GM21528 (cell line): ENCODE results near the gene STRIP1.
"Not testable (repeated sequence)": the region's sequence is repeated elsewhere in the genome, so short reads cannot be mapped to it uniquely, and the experiment has no call there.

Experiments used
- ATAC-seq: cut with Tn5 transposase; IDR thresholded peaks from one replicate; pipeline ENCODE4 v1.9.1; 2021; ENCODE audit warnings: mild to moderate bottlenecking, moderate library complexity; ENCODE audit not compliant: unreplicated experiment, low FRiP score

Gene STRIP1

DNA sequence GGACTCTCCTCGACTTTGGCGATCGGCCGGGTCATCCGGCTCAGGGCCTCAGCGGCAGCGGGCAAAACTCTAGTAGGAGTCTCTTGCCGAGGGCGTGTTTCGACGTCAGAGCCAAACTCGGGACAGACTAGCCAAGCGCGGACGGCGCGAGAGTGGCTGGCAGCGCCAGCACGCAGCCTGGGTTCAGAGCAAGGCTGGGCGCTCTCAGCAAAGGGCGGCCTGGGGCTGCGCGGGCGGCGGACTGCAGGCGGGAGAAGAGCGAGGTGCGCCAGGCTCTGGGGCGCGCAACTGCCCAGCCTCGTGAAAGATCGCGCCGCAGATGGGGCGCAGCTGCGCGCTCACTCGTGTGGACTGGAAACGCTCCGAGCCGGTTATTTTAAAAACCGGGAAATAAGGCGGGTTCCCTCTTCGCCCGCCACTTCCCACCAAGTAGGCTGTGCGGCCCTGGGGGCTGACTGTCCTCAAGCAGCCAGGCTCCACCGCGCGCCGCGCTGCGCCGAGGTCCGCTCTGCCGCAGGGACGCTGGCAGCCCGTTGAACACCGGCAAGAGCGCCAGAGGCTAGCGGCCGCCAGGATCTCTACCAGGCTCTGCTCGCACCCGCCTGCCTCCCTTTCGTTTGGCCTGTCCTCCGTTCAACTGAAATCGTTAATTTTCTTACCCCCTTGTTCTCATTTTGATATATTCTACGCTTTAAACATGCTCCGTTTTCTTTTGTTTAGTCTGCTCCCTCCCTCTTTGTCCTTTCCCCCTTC, 33.6 kb downstream of the STRIP1 start:
- ATAC-seq: no peak

DNA sequence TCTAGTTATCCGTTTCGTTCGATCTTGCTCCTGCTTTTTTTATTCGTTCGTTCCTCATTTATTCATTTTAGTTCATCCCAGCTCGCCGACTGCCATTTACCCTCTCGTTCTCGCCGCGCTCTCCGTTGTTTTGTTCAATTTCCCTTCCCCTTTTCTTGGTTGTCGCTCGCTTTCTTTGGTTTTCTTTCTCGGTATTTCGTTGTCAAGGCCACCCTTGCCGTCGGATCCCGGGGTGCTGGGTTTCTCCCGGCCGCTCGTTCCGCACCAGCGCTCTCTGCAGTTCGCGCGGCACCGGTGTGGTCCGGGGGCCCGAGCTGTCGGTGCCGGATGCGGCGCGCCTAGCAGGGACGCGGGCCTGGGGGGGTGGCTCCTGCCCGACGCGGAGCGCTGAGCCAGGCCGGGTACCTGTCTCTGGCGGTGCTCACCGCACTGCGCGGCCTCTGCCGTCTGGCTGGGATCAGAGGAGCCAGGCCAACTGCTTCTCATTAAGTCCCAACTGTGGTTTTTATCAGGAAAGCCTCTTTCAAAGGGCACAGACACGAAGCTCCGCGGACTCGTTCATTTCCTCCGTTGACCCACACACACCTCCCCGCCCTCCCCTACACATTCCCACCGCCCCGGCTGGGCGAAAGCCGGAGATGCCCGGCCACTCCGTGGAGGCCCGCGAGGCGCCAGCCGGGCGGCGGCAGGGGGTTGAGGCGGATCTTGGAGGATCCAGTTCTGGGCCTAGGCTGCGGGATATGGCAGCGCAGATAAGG, 34.4 kb downstream of the STRIP1 start:
- no peak for ATAC-seq

DNA sequence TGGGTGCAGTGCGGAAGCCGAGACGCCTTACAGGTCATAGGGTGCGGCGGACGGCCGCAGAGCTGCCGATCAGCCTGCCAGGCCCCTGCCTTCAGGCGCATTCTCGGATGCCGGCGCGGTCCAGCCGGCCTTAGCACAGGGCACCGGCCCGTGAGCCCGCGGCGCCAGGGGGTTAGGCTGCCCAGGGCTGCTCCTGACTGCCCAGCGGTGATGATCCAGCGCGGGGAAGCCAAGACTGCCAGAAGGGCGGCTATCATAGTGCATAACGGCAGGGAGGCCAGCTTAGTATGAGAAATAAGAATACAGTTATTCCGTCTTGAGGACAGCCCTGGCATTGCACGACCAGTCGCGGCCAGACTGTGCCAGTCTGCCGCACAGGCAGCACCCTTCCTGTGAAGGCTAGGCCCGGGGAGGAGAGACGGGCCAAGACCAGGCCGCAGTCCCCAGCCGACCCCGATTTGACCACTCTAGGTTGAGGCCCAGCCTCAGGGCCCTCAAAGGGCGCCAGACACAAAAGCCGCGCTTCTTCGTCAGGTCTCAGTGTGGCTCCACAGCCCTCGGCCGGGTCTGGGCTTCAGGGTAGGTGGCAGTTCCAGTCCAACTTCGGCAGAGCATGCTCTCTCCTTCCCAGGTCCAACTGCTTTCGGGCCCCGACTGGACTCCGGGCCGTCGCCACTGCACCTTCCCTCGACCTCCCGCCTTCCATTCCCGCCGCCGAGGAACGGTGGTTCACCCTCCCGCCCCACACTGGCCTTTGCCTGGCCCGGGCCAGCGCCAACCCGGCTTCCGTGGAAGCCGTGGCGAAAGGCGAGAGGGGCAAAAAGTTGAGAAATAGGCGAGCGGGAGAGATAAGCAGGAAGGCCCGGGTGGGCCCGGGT, 35.2 kb downstream of the STRIP1 start:
- ATAC-seq: no peak

DNA sequence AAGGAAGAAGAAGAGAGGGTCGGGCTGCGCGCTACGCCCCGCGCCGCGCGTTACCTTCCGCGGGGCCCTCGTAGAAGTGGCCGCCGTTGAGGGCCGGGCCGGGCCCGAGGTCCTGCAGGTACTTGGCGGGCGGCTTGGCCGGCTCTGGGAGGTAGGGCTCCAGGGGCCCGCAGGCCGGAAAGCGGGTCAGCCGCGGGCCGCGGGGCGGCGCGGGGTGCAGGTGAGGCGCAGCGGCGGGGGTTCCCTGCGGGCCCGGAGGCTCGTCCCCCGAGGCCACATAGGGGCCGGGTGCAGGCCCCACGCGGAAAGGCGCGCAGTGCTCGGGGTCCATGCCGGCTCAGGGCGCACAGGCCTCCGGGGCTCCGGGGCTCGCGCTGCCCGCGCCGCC, 35.9 kb downstream of the STRIP1 start:
- ATAC-seq: no peak

DNA sequence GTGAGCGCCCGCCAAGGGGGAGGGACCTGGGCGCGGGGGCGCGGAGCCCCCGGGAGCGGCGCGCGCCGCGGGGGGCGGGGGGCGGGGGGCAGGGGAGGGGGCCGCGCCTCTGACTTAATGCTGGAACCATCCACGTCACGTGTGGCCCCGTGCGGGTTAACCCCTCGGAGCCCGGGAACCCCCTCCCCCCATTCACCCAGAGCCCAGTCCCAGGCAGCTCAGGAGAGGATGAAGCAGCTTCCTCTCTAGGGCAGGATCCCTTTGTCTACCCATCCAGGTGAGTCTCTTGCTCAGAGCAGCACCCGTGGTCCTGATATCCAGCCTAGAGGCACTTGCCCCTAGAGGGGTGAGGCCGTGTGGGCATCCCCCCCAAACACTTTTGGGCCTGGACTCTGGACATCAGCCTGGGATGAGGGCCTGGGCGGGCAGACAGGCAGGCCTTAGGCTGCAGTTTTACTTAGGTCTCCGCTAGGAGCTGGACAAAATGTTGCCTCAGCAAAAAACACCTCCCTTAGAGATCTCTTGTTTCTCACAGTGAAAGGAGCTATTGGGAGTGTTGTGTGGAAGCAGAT, 36.3 kb downstream of the STRIP1 start, which contains the start of gene ALX3:
ALX3 (minus strand) TSS at position 2 of the 572 bp plus-strand sequence. CDS start 60 bp downstream, outside the sequence.
- no peak for ATAC-seq

DNA sequence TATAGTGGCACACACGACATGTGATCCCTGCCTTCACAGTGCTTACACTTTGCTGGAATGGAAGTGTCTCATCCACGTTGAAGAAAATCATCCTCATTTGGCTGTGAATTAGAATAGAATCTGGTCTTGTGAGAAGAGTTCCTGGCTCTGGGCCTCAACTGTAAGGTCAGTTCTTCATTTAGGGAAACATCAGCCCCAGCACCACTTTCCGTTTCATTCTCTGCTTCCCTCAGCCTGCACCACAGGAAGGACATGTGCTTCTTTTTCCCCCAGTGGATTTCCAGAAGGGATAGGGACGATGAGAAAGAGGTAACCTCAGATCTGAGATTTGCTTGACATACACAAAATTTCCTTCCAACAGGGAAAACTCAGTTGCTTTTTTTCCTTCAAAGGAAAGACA, 39.7 kb downstream of the STRIP1 start:
- ATAC-seq: no peak

DNA sequence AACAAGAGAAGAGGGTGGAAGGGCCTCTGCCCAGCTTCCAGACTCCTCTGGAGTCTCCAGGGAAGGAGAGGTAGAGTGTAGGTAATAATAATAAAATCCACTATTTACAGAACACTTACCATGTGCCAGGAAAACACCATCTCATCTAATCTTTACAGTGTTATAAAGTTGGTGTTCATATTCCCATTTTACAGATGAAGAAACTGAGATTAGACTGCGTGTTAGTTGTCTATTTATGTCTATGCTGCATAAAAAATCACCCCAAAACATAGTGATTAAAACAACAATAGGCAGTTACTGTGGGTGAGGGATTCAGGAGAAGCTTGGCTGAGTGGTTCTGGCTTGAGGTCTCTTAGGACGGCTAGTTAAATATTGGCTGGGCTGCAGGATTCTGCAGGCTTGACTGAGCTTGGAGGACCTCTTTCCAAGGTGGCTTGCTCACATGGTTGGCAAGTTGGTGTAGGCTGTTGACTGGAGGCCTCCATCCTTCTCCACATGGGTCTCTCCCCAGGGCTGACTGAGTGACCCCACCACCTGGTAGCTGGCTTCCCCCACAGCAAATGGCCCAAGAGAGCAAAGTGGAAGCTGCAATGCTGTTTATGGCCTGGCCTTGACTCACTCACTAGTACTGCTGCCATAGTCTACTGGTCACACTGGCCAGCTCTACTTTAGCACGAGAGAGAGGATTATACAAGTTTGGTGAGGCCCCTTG, 42.5 kb downstream of the STRIP1 start:
- ATAC-seq: no peak

DNA sequence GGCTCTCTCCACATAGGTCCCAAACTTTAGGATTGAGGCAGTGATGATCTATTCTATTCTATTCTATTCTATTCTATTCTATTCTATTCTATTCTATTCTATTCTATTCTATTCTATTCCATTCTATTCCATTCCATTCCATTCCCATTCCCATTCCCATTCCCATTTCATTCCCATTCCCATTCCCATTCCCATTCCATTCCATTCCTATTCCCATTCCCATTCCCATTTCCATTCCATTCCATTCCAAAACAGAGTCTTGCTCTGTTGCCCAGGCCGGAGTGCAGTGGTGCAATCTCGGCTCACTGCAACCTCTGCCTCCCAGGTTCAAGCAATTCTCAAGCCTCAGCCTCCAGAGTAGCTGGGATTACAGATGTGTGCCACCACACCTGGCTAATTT, 45.6 kb downstream of the STRIP1 start:
- not testable (repeated sequence) for ATAC-seq

DNA sequence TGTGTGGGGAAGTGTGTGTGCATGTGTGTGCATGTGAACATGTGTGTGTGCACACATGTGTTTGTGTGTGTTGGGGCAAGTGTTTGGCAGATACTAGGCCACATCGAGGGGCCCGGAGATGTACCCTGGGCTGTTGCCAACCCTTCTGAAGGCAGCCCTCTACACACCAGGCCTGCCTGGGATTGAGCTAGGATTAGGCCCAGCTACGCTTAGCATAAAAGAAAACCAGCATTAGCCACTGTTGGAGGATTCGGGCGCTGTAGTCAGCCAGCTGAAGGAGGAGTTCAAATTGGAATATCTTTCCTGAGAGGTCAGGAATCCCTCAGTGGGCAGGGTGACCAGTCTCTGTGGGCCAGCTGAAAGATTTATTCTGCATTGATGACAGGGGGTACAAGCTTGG, 46.6 kb downstream of the STRIP1 start:
- no peak for ATAC-seq

DNA sequence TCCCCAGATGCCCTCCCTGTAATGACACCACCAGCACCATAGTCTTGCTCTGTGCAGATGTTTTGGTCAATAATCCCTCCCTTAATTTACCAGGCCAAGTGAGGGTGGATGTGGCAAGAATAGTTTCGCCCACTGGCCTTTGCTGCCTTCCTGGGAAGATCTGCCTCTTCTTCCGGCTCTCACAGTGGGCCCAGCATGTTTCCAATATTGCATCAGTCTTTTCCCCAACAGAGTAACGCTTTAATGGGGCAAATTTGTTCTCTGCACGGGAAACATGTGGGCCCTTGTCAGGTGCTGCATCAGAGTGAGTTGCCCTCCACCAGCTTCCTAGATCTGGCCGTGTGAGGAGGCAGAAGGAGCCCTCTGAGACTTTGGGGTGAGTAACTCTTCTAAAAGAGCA, 48.1 kb downstream of the STRIP1 start:
- no peak for ATAC-seq

DNA sequence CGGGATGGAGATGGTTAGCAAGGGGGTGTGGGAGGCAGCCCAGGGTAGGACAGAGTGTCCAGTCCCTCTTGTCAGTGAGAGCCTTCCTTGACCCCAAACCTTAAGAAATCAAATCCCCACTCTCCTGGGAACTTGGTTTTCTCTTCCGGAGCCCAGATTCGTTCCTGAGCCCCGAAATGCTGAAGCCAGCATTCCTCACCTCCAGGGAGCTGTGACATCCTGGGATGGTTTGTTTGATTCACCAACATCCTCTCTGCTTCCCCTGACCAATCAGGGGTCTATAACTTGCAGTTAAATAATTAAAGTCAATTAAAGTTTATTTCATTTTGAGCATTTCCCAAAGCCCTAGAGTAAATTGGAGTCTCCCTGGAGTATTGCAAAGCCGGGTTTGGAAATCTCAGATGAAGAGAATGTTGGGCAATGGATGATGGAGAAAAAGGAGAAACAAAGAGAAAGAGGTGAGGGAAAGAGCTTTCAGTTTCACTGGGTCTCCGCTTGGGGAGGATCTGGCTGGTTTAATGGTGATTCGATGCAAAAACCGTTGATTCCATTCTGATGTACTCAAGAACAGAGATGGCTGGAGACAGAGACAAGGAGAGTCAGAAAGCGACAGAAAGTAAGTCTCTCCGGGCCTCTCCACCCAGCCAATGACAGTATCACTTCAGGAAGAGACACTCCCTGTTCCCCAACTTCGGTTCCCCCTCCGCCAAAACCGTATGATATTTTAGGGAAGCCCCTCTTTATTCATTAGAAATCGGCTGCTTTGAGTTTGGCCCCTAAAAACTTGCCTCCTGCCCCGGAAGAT, 48.8 kb downstream of the STRIP1 start:
- no peak for ATAC-seq

DNA sequence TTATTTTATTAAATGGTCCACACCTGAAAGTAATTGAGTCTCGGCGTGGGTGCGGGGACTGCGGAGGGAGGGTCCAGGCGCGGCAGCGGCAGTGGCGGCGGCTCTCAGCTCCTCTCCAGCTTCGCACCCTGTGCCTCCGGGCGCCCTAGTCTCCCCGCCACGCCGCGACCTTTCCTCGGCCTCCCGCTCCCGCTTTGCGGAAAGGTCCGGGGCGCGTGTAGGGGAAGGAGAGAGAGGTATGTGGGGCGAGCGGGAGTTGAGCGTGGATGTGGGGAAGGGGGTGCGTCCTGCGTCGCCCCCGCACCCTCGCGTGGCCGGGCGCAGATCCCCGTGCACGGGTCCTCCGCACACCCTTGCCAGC, 49.4 kb downstream of the STRIP1 start:
- ATAC-seq: no peak

DNA sequence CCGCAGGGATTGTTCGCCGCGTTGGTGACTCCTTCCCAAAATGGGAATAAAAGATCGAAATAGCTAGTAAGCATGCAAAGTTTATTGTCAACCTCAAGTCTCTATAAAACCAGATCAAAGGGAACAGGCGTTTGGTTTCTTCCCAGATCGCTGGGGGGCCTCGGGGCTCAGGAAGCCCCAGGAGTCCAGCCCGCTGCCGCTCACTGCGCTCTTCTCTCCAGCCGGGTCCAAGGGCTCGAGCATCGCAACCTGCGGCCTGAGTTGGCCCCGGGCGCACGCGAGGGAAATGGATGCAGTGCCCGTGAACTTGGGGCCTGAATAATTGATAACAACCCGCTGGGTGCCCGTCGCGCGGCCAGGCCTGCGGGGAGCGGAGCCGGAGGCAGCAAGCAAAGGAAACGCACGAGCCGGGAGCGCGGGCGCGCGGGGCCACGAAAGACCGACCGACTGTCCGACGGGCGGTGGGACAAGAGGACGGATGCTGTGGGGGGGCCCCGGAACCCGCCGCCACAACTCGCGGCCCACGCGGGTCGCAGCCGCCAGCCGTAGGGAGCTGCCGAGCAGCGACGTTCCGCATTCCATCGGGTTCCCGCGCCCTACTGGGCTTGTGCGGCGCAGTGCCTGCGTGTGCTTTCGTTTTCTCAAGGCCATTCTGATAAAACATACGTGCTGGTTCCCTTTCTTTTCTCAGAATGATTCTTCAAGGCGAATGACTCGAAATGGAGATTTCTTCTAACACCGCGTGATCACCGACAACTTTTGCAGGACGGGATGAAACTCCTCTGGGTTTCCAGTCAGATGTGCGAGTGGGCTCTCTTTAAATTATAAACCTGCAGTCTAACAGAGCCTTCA, 50.0 kb downstream of the STRIP1 start:
- ATAC-seq: no peak

DNA sequence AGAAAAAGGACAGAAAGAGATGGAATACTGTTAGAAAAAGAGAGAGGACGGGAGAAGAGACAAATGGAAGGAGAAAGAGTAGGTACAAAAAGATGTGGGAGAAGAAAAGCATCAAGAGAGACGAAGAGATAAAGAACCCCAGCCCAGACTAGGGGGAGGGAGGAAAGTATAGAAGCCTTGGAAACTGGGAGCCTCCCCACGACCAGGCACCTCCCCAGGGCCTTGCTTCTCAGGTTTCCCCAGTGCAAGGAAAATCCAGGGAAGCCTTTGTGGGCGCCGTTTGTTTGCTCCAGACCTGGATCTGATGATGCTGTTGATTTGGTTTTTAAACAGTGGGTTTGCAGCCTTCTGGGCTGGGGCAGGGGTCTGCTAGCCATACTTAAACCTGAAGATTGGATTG, 51.2 kb downstream of the STRIP1 start:
- ATAC-seq: no peak

DNA sequence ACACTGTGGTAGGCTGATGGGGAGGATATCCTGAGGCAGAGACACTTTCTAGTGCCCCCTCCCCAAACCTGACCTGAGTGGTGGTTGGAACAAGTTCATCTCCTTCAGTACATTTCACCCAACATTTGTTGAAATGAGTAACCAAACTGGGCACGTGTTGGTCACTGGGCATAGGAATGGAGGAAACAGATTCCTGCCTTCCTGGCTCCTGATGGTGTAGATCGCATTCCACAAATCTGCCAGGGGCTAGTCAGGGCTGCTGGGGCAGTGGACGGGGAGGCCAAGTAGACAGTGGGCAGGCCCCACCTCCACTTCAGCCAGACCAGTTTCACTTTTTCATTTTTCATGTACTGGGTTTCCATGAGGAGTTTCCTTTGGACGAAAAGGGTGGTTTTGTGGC, 52.5 kb downstream of the STRIP1 start:
- no peak for ATAC-seq

DNA sequence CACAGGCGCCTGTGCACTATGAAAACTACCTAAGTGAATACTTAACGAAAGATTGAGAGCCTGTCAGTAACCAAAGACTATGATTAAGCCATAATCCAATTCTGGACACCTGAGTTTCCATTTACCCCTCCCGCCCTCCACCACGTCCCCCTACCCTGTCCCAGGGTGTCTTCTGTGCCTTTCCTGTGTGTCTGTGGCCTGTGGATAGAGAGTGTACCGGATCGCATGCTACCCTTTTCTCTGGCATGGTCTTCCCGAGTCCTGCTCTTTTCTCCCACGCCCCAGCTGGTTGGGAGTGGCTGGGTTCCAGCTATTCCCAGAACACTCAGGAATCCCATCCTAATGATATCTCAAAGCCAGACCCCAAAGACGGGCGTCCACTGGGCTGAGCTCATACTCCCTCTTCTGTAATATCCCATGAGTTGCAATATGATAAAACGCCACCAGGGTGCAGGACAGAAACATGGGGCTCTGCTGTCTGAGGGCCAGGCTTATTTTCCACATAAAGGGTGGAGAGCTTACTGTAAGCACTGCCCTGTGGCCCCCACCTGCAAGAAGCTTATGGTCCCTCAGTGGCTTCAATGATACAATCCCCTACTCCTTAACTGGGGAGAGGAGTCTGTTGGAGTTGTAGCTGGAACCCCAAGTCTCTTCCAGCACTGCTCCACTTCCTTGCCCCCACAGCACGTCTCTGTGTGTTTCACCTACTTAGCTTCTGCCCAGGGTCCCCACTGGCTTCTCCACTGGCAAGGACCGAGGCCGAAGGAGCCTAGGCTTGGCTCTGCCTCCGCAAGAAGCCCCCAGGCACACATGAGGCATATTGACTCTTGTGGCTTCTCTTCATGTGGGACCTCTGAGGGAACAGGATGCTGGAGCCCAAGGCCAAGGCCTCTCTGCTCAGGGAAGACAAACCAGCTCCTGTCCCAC, 53.7 kb downstream of the STRIP1 start:
- no peak for ATAC-seq

DNA sequence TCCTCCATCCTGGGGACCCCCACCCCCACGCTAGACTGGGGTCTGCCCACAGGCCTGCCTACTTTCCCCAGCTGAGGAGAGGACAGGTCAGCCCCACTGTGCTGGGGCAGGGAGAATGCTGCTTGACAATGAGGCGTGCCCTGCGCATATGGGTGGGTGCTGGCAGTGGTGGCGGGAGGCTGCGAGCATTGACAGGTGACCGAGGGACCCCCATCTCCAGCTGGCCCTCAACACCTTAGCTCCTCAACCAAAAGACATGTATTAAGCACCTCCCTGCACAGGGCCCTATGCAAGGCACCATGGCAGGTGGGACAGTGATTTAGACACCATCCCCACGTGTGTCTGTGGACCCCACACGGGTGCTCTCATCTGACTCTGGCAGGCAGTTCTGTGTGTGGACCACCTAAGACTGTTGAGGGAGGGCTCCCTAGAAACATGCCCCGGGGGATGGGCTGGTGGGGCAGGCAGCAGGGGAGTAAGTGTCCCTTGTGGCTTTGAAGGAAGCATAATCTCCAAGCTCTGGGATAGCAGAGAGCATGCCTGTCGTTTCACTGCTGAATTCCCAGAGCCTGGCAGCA, 54.4 kb downstream of the STRIP1 start:
- no peak for ATAC-seq
